ENCODE measurements around the gene ST8SIA2. TPM values are rescaled to one million over a fixed set of nuclear protein-coding genes. Genes with fewer than 3 reads are reported as not detected.

ST8SIA2 gene
- total and polyA plus RNA-seq, 2 experiments from 2014 or later, result 4.0 to 5.9 TPM

GRCh38 chr15:92385096-92385495 is 8.6 kb upstream of the ST8SIA2 start:
- H3K9me3 ChIP-seq (ENCODE audit: low read depth), result no peaks in the 10 kb centered on the region
- no peaks in the 10 kb centered on the region for H3K4me1 ChIP-seq (ENCODE audit: low read depth)
- H3K27me3 ChIP-seq, result no peaks in the 10 kb centered on the region
- no peak for DNase-seq (ENCODE audit: low read depth in 1 of 2, low spot score in 1 of 2)
- H3K27ac ChIP-seq, result no peak overlapping the region
- no peak for TF ChIP-seq CTCF (IDR thresholded peaks at IDR 0.05; ENCODE audit: low read depth, low read length)
- H3K4me3 ChIP-seq, result no peak overlapping the region
- no peaks in the 10 kb centered on the region for H3K36me3 ChIP-seq

GRCh38 chr15:92391640-92392039 is 2.0 kb upstream of the ST8SIA2 start:
- peak; percentile 28 for TF ChIP-seq CTCF (IDR thresholded peaks at IDR 0.05; ENCODE audit: low read depth, low read length)
- Histone ChIP-seq H3K36me3 (no peaks in the 10 kb centered on the region), H3K4me3 (no peak overlapping the region), H3K27ac (no peak overlapping the region), H3K4me1 (ENCODE audit: low read depth) (peaks cover 5% of the 10 kb centered on the region), H3K27me3 (peaks cover 28% of the 10 kb centered on the region), H3K9me3 (ENCODE audit: low read depth) (no peaks in the 10 kb centered on the region)
- DNase-seq (ENCODE audit: low read depth in 1 of 2, low spot score in 1 of 2), result peak in 1 of 2 donors; percentile 23

GRCh38 chr15:92392462-92392861 is 1.2 kb upstream of the ST8SIA2 start:
- no peak overlapping the region for H3K4me3 ChIP-seq
- H3K27me3 ChIP-seq, result peaks cover 28% of the 10 kb centered on the region
- peak in 1 of 2 donors; percentile 23 for DNase-seq (ENCODE audit: low read depth in 1 of 2, low spot score in 1 of 2)

GRCh38 chr15:92393980-92394308 is 263 bp downstream of the ST8SIA2 start:
- no peaks in the 10 kb centered on the region for H3K36me3 ChIP-seq
- DNase-seq (ENCODE audit: low read depth in 1 of 2, low spot score in 1 of 2), result peak in 1 of 2 donors; percentile 2

More at GRCh38 chr15:92392462-92392861, 1.2 kb upstream of the ST8SIA2 start:
- Histone ChIP-seq H3K4me1 (ENCODE audit: low read depth) (peaks cover 5% of the 10 kb centered on the region), H3K36me3 (no peaks in the 10 kb centered on the region), H3K27ac (no peak overlapping the region), H3K9me3 (ENCODE audit: low read depth) (no peaks in the 10 kb centered on the region)
- TF ChIP-seq CTCF (IDR thresholded peaks at IDR 0.05; ENCODE audit: low read depth, low read length), result no peak

GRCh38 chr15:92394309-92395097 is 822 bp downstream of the ST8SIA2 start:
- H3K9me3 ChIP-seq (ENCODE audit: low read depth), result no peaks in the 10 kb centered on the region
- H3K4me3 ChIP-seq, result peak overlapping the region; percentile 72
- TF ChIP-seq CTCF (IDR thresholded peaks at IDR 0.05; ENCODE audit: low read depth, low read length), result no peak
- H3K27ac ChIP-seq, result no peak overlapping the region
- peaks cover 28% of the 10 kb centered on the region for H3K27me3 ChIP-seq
- peak in 1 of 2 donors; percentile 55 for DNase-seq (ENCODE audit: low read depth in 1 of 2, low spot score in 1 of 2)
- peaks cover 5% of the 10 kb centered on the region for H3K4me1 ChIP-seq (ENCODE audit: low read depth)
- H3K36me3 ChIP-seq, result no peaks in the 10 kb centered on the region

More at GRCh38 chr15:92393980-92394308, 263 bp downstream of the ST8SIA2 start:
- H3K9me3 ChIP-seq (ENCODE audit: low read depth), result no peaks in the 10 kb centered on the region
- H3K27ac ChIP-seq, result no peak overlapping the region
- peaks cover 5% of the 10 kb centered on the region for H3K4me1 ChIP-seq (ENCODE audit: low read depth)
- TF ChIP-seq CTCF (IDR thresholded peaks at IDR 0.05; ENCODE audit: low read depth, low read length), result no peak
- peak overlapping the region; percentile 72 for H3K4me3 ChIP-seq
- H3K27me3 ChIP-seq, result peaks cover 28% of the 10 kb centered on the region

Measured in cardiac muscle cell (in vitro differentiated cells and primary cell).